Keratinocyte (primary cell): ENCODE data around the gene TSPAN18. TPM values are rescaled to one million over a fixed set of nuclear protein-coding genes. Genes with fewer than 3 reads are reported as not detected.

Source experiments
- DNase-seq: peaks from one replicate; pipeline ENCODE4 v3.0.0-alpha.2; 2011; ENCODE audit warnings: low read depth, missing footprints, low spot score
- FAIRE-seq: peaks from 2 replicates; lab custom pipeline; 2011; peaks lifted over from hg19 to GRCh38; lab: Jason Lieb, UNC
- H2AFZ ChIP-seq: 2 replicates; pipeline ENCODE4 v1.6.0; 2012; ENCODE audit warnings: low read length, control low read depth, inconsistent platforms; ENCODE audit not compliant: control insufficient read depth
- H3K27ac ChIP-seq: 2 replicates; pipeline ENCODE4 v1.5.1; 2011; ENCODE audit warnings: low read length; ENCODE audit not compliant: control insufficient read depth, insufficient read depth
- H3K27me3 ChIP-seq: 3 replicates; pipeline ENCODE4 v1.6.0; 2011; ENCODE audit warnings: low read length; ENCODE audit not compliant: control insufficient read depth, insufficient read depth; ENCODE audit errors: extremely low read depth
- H3K36me3 ChIP-seq, 2 experiments: 2 replicates in 1 of 2; 3 replicates in 1 of 2; pipeline ENCODE4 v1.5.1; 2011; ENCODE audit warnings: low read length in 2 of 2, mild to moderate bottlenecking in 1 of 2; ENCODE audit not compliant: control insufficient read depth in 2 of 2, insufficient read depth in 2 of 2; ENCODE audit errors: extremely low read depth in 1 of 2
- H3K4me1 ChIP-seq: 3 replicates; pipeline ENCODE4 v1.5.1; 2011; ENCODE audit warnings: low read length; ENCODE audit not compliant: control insufficient read depth, insufficient read depth; ENCODE audit errors: extremely low read depth
- H3K4me2 ChIP-seq: 3 replicates; pipeline ENCODE4 v1.6.0; 2011; ENCODE audit warnings: low read depth, low read length; ENCODE audit not compliant: control insufficient read depth, insufficient read depth; ENCODE audit errors: extremely low read depth
- H3K4me3 ChIP-seq, 3 experiments: fragments of 200-600 bp in 1 of 3; sonication (generic) in 1 of 3; 2 replicates in 2 of 3; 3 replicates in 1 of 3; pipeline ENCODE4 v1.5.1; 2011 to 2016; ENCODE audit warnings: low read length in 3 of 3, mild to moderate bottlenecking in 3 of 3, control low read depth in 2 of 3, inconsistent platforms in 1 of 3, low read depth in 1 of 3, mixed read lengths in 1 of 3, mixed run types in 1 of 3, moderate library complexity in 1 of 3; ENCODE audit not compliant: control insufficient read depth in 2 of 3, insufficient read depth in 2 of 3; ENCODE audit errors: extremely low read depth in 1 of 3
- H3K79me2 ChIP-seq: 2 replicates; pipeline ENCODE4 v1.6.0; 2012; ENCODE audit warnings: low read length; ENCODE audit not compliant: control insufficient read depth, insufficient read depth
- H3K9ac ChIP-seq: 3 replicates; pipeline ENCODE4 v1.6.0; 2011; ENCODE audit warnings: low read length; ENCODE audit not compliant: control insufficient read depth, insufficient read depth; ENCODE audit errors: extremely low read depth
- H3K9me1 ChIP-seq: 3 replicates; pipeline ENCODE4 v1.6.0; 2011; ENCODE audit warnings: low read length; ENCODE audit not compliant: control insufficient read depth, insufficient read depth; ENCODE audit errors: extremely low read depth
- H3K9me3 ChIP-seq: 2 replicates; pipeline ENCODE4 v1.5.1; 2012; ENCODE audit warnings: low read depth, low read length; ENCODE audit not compliant: control insufficient read depth
- H4K20me1 ChIP-seq: 3 replicates; pipeline ENCODE4 v1.6.0; 2011; ENCODE audit warnings: low read length; ENCODE audit not compliant: control insufficient read depth, insufficient read depth; ENCODE audit errors: extremely low read depth
- CTCF ChIP-seq, 3 experiments: IDR thresholded peaks in 1 of 3; conservative IDR thresholded peaks in 1 of 3; optimal IDR thresholded peaks in 1 of 3; 2 replicates in 2 of 3; 3 replicates in 1 of 3; pipeline versions ENCODE3 to v1.5.1; 2011; ENCODE audit warnings: low read length in 3 of 3, mild to moderate bottlenecking in 3 of 3, moderate library complexity in 2 of 3, control low read depth in 1 of 3, inconsistent platforms in 1 of 3; ENCODE audit not compliant: insufficient read depth in 2 of 3; ENCODE audit errors: extremely low read depth in 1 of 3
- EZH2 ChIP-seq: IDR thresholded peaks from one replicate; pipeline ENCODE4 v1.6.1; 2012; ENCODE audit warnings: inconsistent platforms, mild to moderate bottlenecking, low read length, moderate library complexity
- dilution Hi-C: fragments of 300-500 bp; cut with MboI; formaldehyde crosslinking; loops from one replicate; pipeline ENCODE4 v1.7.0; 2020; ENCODE audit warnings: low sequenced_read_pairs; ENCODE audit not compliant: extremely low pct_ligation_motif_present
- polyA plus RNA-seq, 5 experiments: library from polyadenylated mRNA; depleted of rRNA in 3 of 5; stranded (reverse) in 3 of 5; stranded (forward) in 1 of 5; unstranded in 1 of 5; fragments of >200 nt; gene quantifications; 1 replicate in 1 of 5; 2 replicates in 3 of 5; 3 replicates in 1 of 5; pipeline versions ENCODE4 v1.2.1 to v1.2.3, GENCODE V29; 2011 to 2012; ENCODE audit warnings: missing spikeins in 2 of 5, low read depth in 1 of 5, low replicate concordance in 1 of 5

The TSPAN18 gene
- polyA plus RNA-seq, 1 donor (not counting 4 experiments of a cell fraction or from before 2014, with no cell fraction given), result not detected

GRCh38 chr11:44774731-44775130 is 48.0 kb downstream of the TSPAN18 start:
- DNase-seq, result no peak
- Histone ChIP-seq H2AFZ (no peak overlapping the region), H3K27me3 (peaks cover 6% of the 10 kb centered on the region), H3K27ac (no peak overlapping the region), H3K4me1 (no peaks in the 10 kb centered on the region), H3K9ac (no peak overlapping the region), H3K36me3 (no peaks in the 10 kb centered on the region), H3K79me2 (no peaks in the 10 kb centered on the region), H3K4me2 (no peak overlapping the region), H4K20me1 (no peaks in the 10 kb centered on the region), H3K9me1 (no peaks in the 10 kb centered on the region), H3K4me3 (no peak overlapping the region), H3K9me3 (no peaks in the 10 kb centered on the region)
- no peak for FAIRE-seq
- dilution Hi-C loops, result no loop called here
- TF ChIP-seq EZH2, result no peak
- no peak for TF ChIP-seq CTCF (optimal IDR thresholded peaks at IDR 0.05 in 1 of 3, IDR thresholded peaks at IDR 0.05 in 1 of 3, conservative IDR thresholded peaks at IDR 0.05 in 1 of 3; ENCODE audit: extremely low read depth in 1 of 3, insufficient read depth in 2 of 3, low read length in 3 of 3)

DNA sequence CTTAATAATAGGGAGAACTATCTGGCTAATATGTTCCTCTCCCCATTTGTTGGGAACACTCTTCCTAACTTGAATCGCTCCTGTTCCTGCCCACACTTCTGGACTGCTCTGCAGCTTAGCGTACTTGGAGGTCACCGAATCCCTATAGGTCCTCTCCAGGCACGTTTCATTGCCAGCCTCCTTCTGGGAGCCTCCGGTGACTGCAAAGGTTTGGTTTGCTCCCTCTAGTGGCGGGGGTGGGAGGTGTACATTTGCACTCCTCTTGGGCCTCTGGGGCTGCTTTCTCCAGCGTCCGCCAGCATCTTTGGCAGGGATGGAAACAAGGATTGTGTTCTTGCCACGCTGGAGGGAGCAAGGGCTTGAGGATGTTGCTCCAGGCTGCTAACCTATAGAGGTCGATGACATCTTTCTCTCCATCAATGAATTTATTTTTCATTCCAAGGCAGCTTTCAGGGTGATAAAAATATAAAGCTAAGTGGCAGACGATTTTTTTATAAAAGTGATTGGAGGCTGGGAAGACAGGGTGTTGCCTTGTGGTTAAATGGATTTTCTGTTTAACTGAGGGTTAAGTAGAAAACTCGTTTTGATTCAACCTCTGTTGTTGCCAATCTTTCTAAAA is 48.7 kb downstream of the TSPAN18 start:
- FAIRE-seq (no peak), DNase-seq (peak; percentile 4)
- H3K9ac ChIP-seq, result no peak overlapping the region
- H3K36me3 ChIP-seq, result no peaks in the 10 kb centered on the region
- no peaks in the 10 kb centered on the region for H3K9me3 ChIP-seq
- H3K27me3 ChIP-seq, result peaks cover 6% of the 10 kb centered on the region
- no peak overlapping the region for H3K27ac ChIP-seq
- no peaks in the 10 kb centered on the region for H4K20me1 ChIP-seq
- peak; percentile 82 to 89 (median 89) for TF ChIP-seq CTCF (optimal IDR thresholded peaks at IDR 0.05 in 1 of 3, IDR thresholded peaks at IDR 0.05 in 1 of 3, conservative IDR thresholded peaks at IDR 0.05 in 1 of 3; ENCODE audit: extremely low read depth in 1 of 3, insufficient read depth in 2 of 3, low read length in 3 of 3)
- TF ChIP-seq EZH2, result no peak
- no peak overlapping the region for H3K4me3 ChIP-seq
- no peaks in the 10 kb centered on the region for H3K4me1 ChIP-seq
- no peaks in the 10 kb centered on the region for H3K9me1 ChIP-seq
- H2AFZ ChIP-seq, result no peak overlapping the region
- H3K79me2 ChIP-seq, result no peaks in the 10 kb centered on the region
- dilution Hi-C loops, result no loop called here
- no peak overlapping the region for H3K4me2 ChIP-seq
